ENCODE measurements around the gene SENP8. TPM values are rescaled to one million over a fixed set of nuclear protein-coding genes. Genes with fewer than 3 reads are reported as not detected.

The SENP8 gene
- total and polyA plus RNA-seq, 4 donors: 1.5 to 3.5 (median 2.6) TPM

- DNase-seq (no peak), ATAC-seq (ENCODE audit: insufficient read depth, low FRiP score) (no peak)
- no peak for TF ChIP-seq CTCF (IDR thresholded peaks at IDR 0.05; ENCODE audit: control extremely low read depth, extremely low read depth)
- no peak overlapping the region for H3K27ac ChIP-seq (ENCODE audit: low read depth in 1 of 2, low read length in 1 of 2)
- peaks cover 0 to 5% (median 0%) of the 10 kb centered on the region in 5 donors for H3K4me1 ChIP-seq (ENCODE audit: control insufficient read depth in 5 of 5, insufficient read depth in 5 of 5, low read length in 5 of 5)
- 76 to 88% methylated on average over 5 of the region's 5 CpGs for WGBS, 2 donors
- H3K27me3 ChIP-seq (ENCODE audit: control insufficient read depth in 3 of 3, insufficient read depth in 3 of 3, low read length in 2 of 3): no peaks in the 10 kb centered on the region
- H3K36me3 ChIP-seq (ENCODE audit: control insufficient read depth in 4 of 4, insufficient read depth in 4 of 4, low read length in 4 of 4): no peaks in the 10 kb centered on the region
- H3K9ac ChIP-seq (ENCODE audit: insufficient read depth in 1 of 2, low read length in 2 of 2): no peak overlapping the region
- H3K9me3 ChIP-seq (ENCODE audit: control insufficient read depth in 4 of 4, insufficient read depth in 3 of 4, low read length in 3 of 4): no peaks in the 10 kb centered on the region
- H3K4me3 ChIP-seq: no peak overlapping the region
Measured at GRCh38 chr15:72074335-72075060, 43.7 kb upstream of the SENP8 start.

- TF ChIP-seq CTCF (IDR thresholded peaks at IDR 0.05; ENCODE audit: control extremely low read depth, extremely low read depth): no peak
- DNase-seq (no peak), ATAC-seq (ENCODE audit: insufficient read depth, low FRiP score) (no peak)
- Histone ChIP-seq H3K27ac (ENCODE audit: low read depth in 1 of 2, low read length in 1 of 2) (no peak overlapping the region), H3K27me3 (ENCODE audit: control insufficient read depth in 3 of 3, insufficient read depth in 3 of 3, low read length in 2 of 3) (no peaks in the 10 kb centered on the region), H3K4me3 (no peak overlapping the region), H3K4me1 (ENCODE audit: control insufficient read depth in 5 of 5, insufficient read depth in 5 of 5, low read length in 5 of 5) (peaks cover 0 to 6% (median 0%) of the 10 kb centered on the region in 5 donors), H3K9ac (ENCODE audit: insufficient read depth in 1 of 2, low read length in 2 of 2) (no peak overlapping the region), H3K9me3 (ENCODE audit: control insufficient read depth in 4 of 4, insufficient read depth in 3 of 4, low read length in 3 of 4) (no peaks in the 10 kb centered on the region), H3K36me3 (ENCODE audit: control insufficient read depth in 4 of 4, insufficient read depth in 4 of 4, low read length in 4 of 4) (no peaks in the 10 kb centered on the region)
- 82 to 90% methylated on average over 1 of the region's 1 CpG for WGBS, 2 donors
Measured at GRCh38 chr15:72077950-72078349, 40.3 kb upstream of the SENP8 start.

- Histone ChIP-seq H3K36me3 (ENCODE audit: control insufficient read depth in 4 of 4, insufficient read depth in 4 of 4, low read length in 4 of 4) (no peaks in the 10 kb centered on the region), H3K4me3 (no peak overlapping the region), H3K27me3 (ENCODE audit: control insufficient read depth in 3 of 3, insufficient read depth in 3 of 3, low read length in 2 of 3) (no peaks in the 10 kb centered on the region), H3K4me1 (ENCODE audit: control insufficient read depth in 5 of 5, insufficient read depth in 5 of 5, low read length in 5 of 5) (peaks cover 0 to 6% (median 0%) of the 10 kb centered on the region in 5 donors), H3K9ac (ENCODE audit: insufficient read depth in 1 of 2, low read length in 2 of 2) (no peak overlapping the region), H3K9me3 (ENCODE audit: control insufficient read depth in 4 of 4, insufficient read depth in 3 of 4, low read length in 3 of 4) (no peaks in the 10 kb centered on the region), H3K27ac (ENCODE audit: low read depth in 1 of 2, low read length in 1 of 2) (no peak overlapping the region)
- no peak for DNase-seq
- no peak for ATAC-seq (ENCODE audit: insufficient read depth, low FRiP score)
- TF ChIP-seq CTCF (IDR thresholded peaks at IDR 0.05; ENCODE audit: control extremely low read depth, extremely low read depth): no peak
- WGBS, 2 donors: 85 to 91% methylated on average over 6 of the region's 6 CpGs
Measured at GRCh38 chr15:72078887-72079286, 39.3 kb upstream of the SENP8 start.
